Endodermal cell (in vitro differentiated cells): ENCODE measurements around the gene DDX20. TPM values are rescaled to one million over a fixed set of nuclear protein-coding genes. Genes with fewer than 3 reads are reported as not detected.
A peak's percentile ranks its signal among the peaks of the same experiment; 100 is the strongest.

Experiments
- DNase-seq: peaks from one replicate; pipeline ENCODE4 v3.0.0-alpha.2; 2017
- H3K27ac ChIP-seq: 2 replicates; pipeline ENCODE4 v1.5.1; 2013; ENCODE audit warnings: mild to moderate bottlenecking, low read depth, low read length, moderate library complexity
- H3K27me3 ChIP-seq: 2 replicates; pipeline ENCODE4 v1.6.1; 2013; ENCODE audit warnings: mild to moderate bottlenecking, low read length, moderate library complexity; ENCODE audit not compliant: insufficient read depth, control insufficient read depth, poor library complexity, severe bottlenecking
- H3K36me3 ChIP-seq: 2 replicates; pipeline ENCODE4 v1.7.0; 2013; ENCODE audit warnings: mild to moderate bottlenecking, low read length, moderate library complexity; ENCODE audit not compliant: control insufficient read depth, insufficient read depth
- H3K4me1 ChIP-seq: one replicate; pipeline ENCODE4 v1.7.0; 2013; ENCODE audit warnings: low read length; ENCODE audit not compliant: control insufficient read depth, insufficient read depth
- H3K4me3 ChIP-seq: 2 replicates; pipeline ENCODE4 v1.5.1; 2013; ENCODE audit warnings: mild to moderate bottlenecking, low read length, moderate library complexity
- H3K9ac ChIP-seq: 2 replicates; pipeline ENCODE4 v1.6.1; 2013; ENCODE audit warnings: mild to moderate bottlenecking, low read length, moderate library complexity; ENCODE audit not compliant: poor library complexity, severe bottlenecking; ENCODE audit errors: extremely low read depth
- H3K9me3 ChIP-seq: 2 replicates; pipeline ENCODE4 v1.6.1; 2013; ENCODE audit warnings: mild to moderate bottlenecking, low read length, moderate library complexity; ENCODE audit not compliant: control insufficient read depth
- H3K27ac Mint-ChIP-seq: 2 replicates; pipeline ENCODE4 v1.8.0; 2020; ENCODE audit warnings: mixed read lengths
- H3K27me3 Mint-ChIP-seq: 2 replicates; pipeline ENCODE4 v1.8.0; 2021; ENCODE audit warnings: mild to moderate bottlenecking, mixed read lengths; ENCODE audit not compliant: insufficient read depth
- H3K36me3 Mint-ChIP-seq: 2 replicates; pipeline ENCODE4 v1.8.0; 2020; ENCODE audit warnings: low read depth, mixed read lengths
- H3K4me1 Mint-ChIP-seq: 2 replicates; pipeline ENCODE4 v1.8.0; 2020; ENCODE audit warnings: mixed read lengths
- H3K4me3 Mint-ChIP-seq: 2 replicates; pipeline ENCODE4 v1.8.0; 2020; ENCODE audit warnings: mild to moderate bottlenecking, moderate library complexity, mixed read lengths
- H3K9me3 Mint-ChIP-seq: 2 replicates; pipeline ENCODE4 v1.8.0; 2020; ENCODE audit warnings: mild to moderate bottlenecking, mixed read lengths
- WGBS, 2 experiments: methylation state at CpG; one replicate each; pipeline versions ENCODE4 v1.1.5 to v1.1.7; 2013; ENCODE audit warnings: missing lambda C conversion rate in 2 of 2, mixed read lengths in 1 of 2; ENCODE audit not compliant: insufficient coverage in 1 of 2, insufficient read length in 1 of 2; 5-methylcytosine and 5-hydroxymethylcytosine counted together
- total RNA-seq, 2 donors: library from RNA; stranded (reverse); fragmentation: NEBNext Ultra II Directional in 1 of 2; extraction: Animal tissue kit (Norgen Biotek cat#: 25700) in 1 of 2; gene quantifications; 2 replicates in 1 of 2; 3 replicates in 1 of 2; pipeline ENCODE4 v1.2.1, GENCODE V29; 2021
- TF ChIP-seq, protein P1 (sequence below): fragments of 200-600 bp; sonication (generic); conservative IDR thresholded peaks from 2 replicates; pipeline ENCODE4 v1.5.0; 2021; ENCODE audit warnings: antibody characterized with exemption, mild to moderate bottlenecking

Gene DDX20
- total RNA-seq, 2 donors from 2014 or later: 19.4 to 19.8 TPM

DNA sequence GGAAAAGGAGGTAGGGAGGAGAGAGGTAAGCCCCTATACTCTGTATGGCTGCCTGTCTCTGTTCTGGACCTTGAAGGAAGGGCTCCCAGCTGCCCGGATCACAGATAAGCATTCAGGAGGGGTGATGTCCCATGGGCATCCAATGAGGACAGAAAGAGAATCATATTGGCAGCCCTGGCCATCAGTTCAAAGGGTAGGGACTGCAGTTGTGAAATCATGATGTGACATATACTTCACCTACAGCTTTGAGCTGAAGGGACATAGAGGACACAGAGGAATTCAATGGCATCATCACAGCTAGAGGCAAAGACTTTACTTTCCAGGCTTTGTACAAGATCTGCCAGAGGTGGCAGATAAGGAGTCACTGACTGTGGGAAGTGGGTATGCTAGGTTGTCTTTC, 21.6 kb downstream of the DDX20 start:
- 78 to 94% methylated on average over 1 of the region's 1 CpG for whole genome bisulfite sequencing, 2 experiments
- Histone ChIP-seq H3K27me3 (no peaks in the 10 kb centered on the region), H3K4me1 (no peaks in the 10 kb centered on the region), H3K36me3 (no peaks in the 10 kb centered on the region), H3K27ac (no peak overlapping the region), H3K9ac (no peak overlapping the region), H3K9me3 (no peaks in the 10 kb centered on the region), H3K4me3 (no peak overlapping the region)
- Mint-ChIP-seq H3K27me3 (peaks cover 5% of the 10 kb centered on the region), H3K9me3 (no peaks in the 10 kb centered on the region), H3K36me3 (no peaks in the 10 kb centered on the region), H3K4me1 (peaks cover 6% of the 10 kb centered on the region), H3K27ac (no peak overlapping the region), H3K4me3 (no peak overlapping the region)
- no peak for DNase-seq
- TF ChIP-seq, protein P1, sequence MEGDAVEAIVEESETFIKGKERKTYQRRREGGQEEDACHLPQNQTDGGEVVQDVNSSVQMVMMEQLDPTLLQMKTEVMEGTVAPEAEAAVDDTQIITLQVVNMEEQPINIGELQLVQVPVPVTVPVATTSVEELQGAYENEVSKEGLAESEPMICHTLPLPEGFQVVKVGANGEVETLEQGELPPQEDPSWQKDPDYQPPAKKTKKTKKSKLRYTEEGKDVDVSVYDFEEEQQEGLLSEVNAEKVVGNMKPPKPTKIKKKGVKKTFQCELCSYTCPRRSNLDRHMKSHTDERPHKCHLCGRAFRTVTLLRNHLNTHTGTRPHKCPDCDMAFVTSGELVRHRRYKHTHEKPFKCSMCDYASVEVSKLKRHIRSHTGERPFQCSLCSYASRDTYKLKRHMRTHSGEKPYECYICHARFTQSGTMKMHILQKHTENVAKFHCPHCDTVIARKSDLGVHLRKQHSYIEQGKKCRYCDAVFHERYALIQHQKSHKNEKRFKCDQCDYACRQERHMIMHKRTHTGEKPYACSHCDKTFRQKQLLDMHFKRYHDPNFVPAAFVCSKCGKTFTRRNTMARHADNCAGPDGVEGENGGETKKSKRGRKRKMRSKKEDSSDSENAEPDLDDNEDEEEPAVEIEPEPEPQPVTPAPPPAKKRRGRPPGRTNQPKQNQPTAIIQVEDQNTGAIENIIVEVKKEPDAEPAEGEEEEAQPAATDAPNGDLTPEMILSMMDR: no peak

DNA sequence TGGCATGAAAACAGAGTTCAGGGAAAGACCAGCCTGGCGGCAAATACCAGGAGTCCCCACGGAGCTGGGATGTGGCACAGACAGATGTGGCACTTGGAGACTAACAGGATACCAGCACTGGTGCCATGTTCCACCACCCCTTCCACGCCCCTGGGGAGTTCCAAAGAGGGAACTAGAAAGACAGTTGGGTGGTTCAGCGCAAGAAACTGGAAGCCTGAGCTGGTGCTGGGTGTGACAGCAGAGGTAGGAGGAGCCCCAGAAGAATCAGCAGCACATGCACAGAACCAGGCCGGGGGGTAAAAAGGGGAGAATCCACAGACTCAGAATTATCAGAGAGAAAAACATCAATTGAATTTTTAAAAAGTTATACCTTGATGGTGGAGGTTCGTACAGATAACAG, 22.4 kb downstream of the DDX20 start:
- H3K27ac ChIP-seq: no peak overlapping the region
- WGBS, 2 experiments: 89 to 100% methylated on average over 2 to 6 of the region's 6 CpGs
- no peak for DNase-seq
- H3K27me3 Mint-ChIP-seq: peaks cover 3% of the 10 kb centered on the region
- H3K4me1 ChIP-seq: no peaks in the 10 kb centered on the region
- peaks cover 6% of the 10 kb centered on the region for H3K4me1 Mint-ChIP-seq
- H3K9me3 ChIP-seq: no peaks in the 10 kb centered on the region
- no peak overlapping the region for H3K4me3 Mint-ChIP-seq
- H3K4me3 ChIP-seq: no peak overlapping the region
- H3K36me3 Mint-ChIP-seq: no peaks in the 10 kb centered on the region
- no peaks in the 10 kb centered on the region for H3K27me3 ChIP-seq
- no peak overlapping the region for H3K9ac ChIP-seq
- TF ChIP-seq, protein P1: no peak
- no peak overlapping the region for H3K27ac Mint-ChIP-seq
- H3K9me3 Mint-ChIP-seq: no peaks in the 10 kb centered on the region
- H3K36me3 ChIP-seq: no peaks in the 10 kb centered on the region

DNA sequence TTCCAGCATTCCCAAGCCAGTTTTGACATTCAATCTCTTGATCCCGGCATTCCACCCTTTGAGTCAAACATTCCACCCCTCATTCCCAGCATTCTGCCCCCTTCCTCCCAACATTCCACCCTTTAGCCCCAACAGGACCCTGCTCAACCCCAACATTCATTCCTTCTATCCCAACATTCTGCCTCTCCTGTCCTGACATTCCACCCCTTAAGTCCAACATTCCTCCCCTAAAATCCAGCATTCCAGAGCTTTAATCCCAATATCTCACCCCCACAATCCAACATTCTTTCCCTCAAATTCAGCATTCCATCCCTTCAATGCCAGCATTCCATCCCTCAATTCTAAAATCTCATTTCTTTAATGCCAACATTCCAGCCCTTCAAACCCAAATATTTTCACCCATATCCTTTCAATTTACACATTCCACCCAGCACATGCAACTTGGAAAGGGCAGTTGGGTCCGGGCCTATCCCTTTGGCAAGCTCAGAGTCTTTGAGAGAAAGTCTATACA, 22.9 kb downstream of the DDX20 start:
- Histone ChIP-seq H3K36me3 (no peaks in the 10 kb centered on the region), H3K4me3 (no peak overlapping the region), H3K27me3 (no peaks in the 10 kb centered on the region), H3K9me3 (no peaks in the 10 kb centered on the region), H3K4me1 (no peaks in the 10 kb centered on the region), H3K9ac (no peak overlapping the region), H3K27ac (no peak overlapping the region)
- WGBS, 2 experiments: 78 to 85% methylated on average over 1 to 2 of the region's 2 CpGs
- TF ChIP-seq, protein P1: no peak
- H3K36me3 Mint-ChIP-seq: no peaks in the 10 kb centered on the region
- no peak for DNase-seq
- peaks cover 3% of the 10 kb centered on the region for H3K27me3 Mint-ChIP-seq
- H3K27ac Mint-ChIP-seq: peak overlapping the region; percentile 77
- H3K9me3 Mint-ChIP-seq: no peaks in the 10 kb centered on the region
- no peak overlapping the region for H3K4me3 Mint-ChIP-seq
- H3K4me1 Mint-ChIP-seq: peaks cover 6% of the 10 kb centered on the region
